ENCODE results near the gene CSDE1. TPM values are rescaled to one million over a fixed set of nuclear protein-coding genes. Genes with fewer than 3 reads are reported as not detected.

The CSDE1 gene
- polyA plus RNA-seq, 4 donors: 167 to 343 (median 183) TPM

DNA sequence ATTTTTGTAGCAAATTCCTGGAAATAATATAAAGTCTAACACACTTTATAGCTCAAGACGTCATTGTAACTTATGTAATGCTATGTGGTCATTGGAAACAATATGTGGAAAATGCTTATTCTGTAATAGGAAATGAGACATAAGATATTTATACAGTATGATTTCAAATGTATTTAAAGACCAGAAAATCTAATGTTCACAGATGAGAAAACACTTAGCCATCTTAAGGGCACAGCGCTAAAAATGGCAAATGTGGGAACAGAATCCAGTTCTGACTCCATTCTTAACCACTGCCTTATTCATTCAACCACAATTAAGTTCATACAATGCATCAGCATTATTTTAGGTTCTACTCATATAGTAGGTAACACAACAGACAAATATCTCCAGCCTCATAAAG lies 12.5 kb downstream of the CSDE1 start:
- H3K4me3 ChIP-seq (ENCODE audit: low read depth in 1 of 3, low read length in 3 of 3): no peak overlapping the region
- peaks cover 0 to 6% (median 0%) of the 10 kb centered on the region in 3 donors for H3K4me1 ChIP-seq (ENCODE audit: control insufficient read depth in 3 of 3, insufficient read depth in 2 of 3, low read depth in 1 of 3, low read length in 2 of 3)
- no peak overlapping the region for H3K27ac ChIP-seq (ENCODE audit: low read depth in 1 of 3, low read length in 2 of 3)
- DNase-seq (no peak), FAIRE-seq (no peak)
- H3K9me3 ChIP-seq (ENCODE audit: control insufficient read depth in 2 of 2, insufficient read depth in 1 of 2, low read depth in 1 of 2, low read length in 1 of 2): no peaks in the 10 kb centered on the region
- WGBS, 3 donors: 69 to 81% (median 73%) methylated on average over 2 of the region's 2 CpGs
- H3K36me3 ChIP-seq (ENCODE audit: control insufficient read depth in 3 of 3, insufficient read depth in 2 of 3, low read depth in 1 of 3, low read length in 3 of 3): peaks cover 5 to 15% (median 8%) of the 10 kb centered on the region in 3 donors
- H3K27me3 ChIP-seq (ENCODE audit: control insufficient read depth in 3 of 3, insufficient read depth in 3 of 3, low read length in 3 of 3): no peaks in the 10 kb centered on the region

GRCh38 chr1:114741963-114742746 lies 15.6 kb downstream of the CSDE1 start:
- DNase-seq: no peak
- no peaks in the 10 kb centered on the region for H3K9me3 ChIP-seq (ENCODE audit: control insufficient read depth in 2 of 2, insufficient read depth in 1 of 2, low read depth in 1 of 2, low read length in 1 of 2)
- H3K27ac ChIP-seq (ENCODE audit: low read depth in 1 of 3, low read length in 2 of 3): no peak overlapping the region
- no peaks in the 10 kb centered on the region for H3K27me3 ChIP-seq (ENCODE audit: control insufficient read depth in 3 of 3, insufficient read depth in 3 of 3, low read length in 3 of 3)
- FAIRE-seq: no peak
- no peak overlapping the region for H3K4me3 ChIP-seq (ENCODE audit: low read depth in 1 of 3, low read length in 3 of 3)
- 91 to 92% (median 91%) methylated on average over 11 of the region's 11 CpGs for WGBS, 3 donors
- H3K36me3 ChIP-seq (ENCODE audit: control insufficient read depth in 3 of 3, insufficient read depth in 2 of 3, low read depth in 1 of 3, low read length in 3 of 3): peaks cover 7 to 19% (median 8%) of the 10 kb centered on the region in 3 donors
- peaks cover 3 to 6% (median 4%) of the 10 kb centered on the region in 3 donors for H3K4me1 ChIP-seq (ENCODE audit: control insufficient read depth in 3 of 3, insufficient read depth in 2 of 3, low read depth in 1 of 3, low read length in 2 of 3)

DNA sequence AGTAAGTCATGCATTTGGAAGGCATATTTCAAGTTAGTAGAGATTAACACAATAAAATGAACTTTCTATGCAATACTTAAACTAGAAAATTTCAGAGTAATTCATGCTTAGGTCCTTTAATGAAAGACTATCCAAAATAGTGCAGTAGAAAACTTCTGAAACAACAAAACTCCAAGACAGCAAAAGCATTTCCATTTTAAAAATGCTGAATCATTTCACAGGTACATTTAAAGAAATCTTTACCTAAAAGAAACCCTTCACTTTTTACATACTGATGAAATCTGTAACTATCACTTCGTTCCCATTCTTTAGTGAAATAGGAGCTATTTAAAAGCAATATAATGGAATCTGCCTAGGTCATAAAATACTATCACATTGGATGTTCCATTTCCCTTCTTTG lies 17.5 kb downstream of the CSDE1 start:
- Histone ChIP-seq H3K4me1 (ENCODE audit: control insufficient read depth in 3 of 3, insufficient read depth in 2 of 3, low read depth in 1 of 3, low read length in 2 of 3) (peaks cover 3 to 7% (median 6%) of the 10 kb centered on the region in 3 donors), H3K27me3 (ENCODE audit: control insufficient read depth in 3 of 3, insufficient read depth in 3 of 3, low read length in 3 of 3) (no peaks in the 10 kb centered on the region), H3K9me3 (ENCODE audit: control insufficient read depth in 2 of 2, insufficient read depth in 1 of 2, low read depth in 1 of 2, low read length in 1 of 2) (no peaks in the 10 kb centered on the region), H3K27ac (ENCODE audit: low read depth in 1 of 3, low read length in 2 of 3) (no peak overlapping the region), H3K4me3 (ENCODE audit: low read depth in 1 of 3, low read length in 3 of 3) (no peak overlapping the region), H3K36me3 (ENCODE audit: control insufficient read depth in 3 of 3, insufficient read depth in 2 of 3, low read depth in 1 of 3, low read length in 3 of 3) (peaks cover 5 to 19% (median 9%) of the 10 kb centered on the region in 3 donors)
- DNase-seq: no peak
- FAIRE-seq: no peak
- 93 to 96% (median 94%) methylated on average over 1 of the region's 1 CpG for WGBS, 3 donors

DNA sequence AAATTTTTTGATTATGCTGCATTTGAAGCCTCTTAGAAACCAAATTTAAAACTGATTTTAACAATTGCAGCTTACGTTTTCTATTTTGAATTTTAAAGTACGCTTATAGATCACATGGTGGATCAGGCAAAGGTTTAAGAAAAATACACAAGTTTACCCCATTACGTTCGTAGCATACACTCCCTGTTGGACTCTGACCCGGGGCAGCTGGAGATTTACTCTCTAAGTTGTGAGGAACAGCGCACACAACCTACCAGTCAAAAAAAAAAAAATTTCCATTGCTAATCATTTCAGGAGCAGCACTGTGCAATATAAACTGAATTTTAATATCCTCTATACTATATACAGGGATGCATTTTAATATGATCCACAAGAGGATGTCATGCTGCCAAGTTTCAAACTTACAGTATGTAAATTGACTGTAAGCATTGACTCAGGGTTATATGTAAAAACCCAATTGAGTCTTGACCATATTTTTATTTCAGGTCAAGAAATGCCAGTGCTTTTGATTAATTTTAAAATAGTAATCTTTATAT lies 20.4 kb downstream of the CSDE1 start:
- H3K36me3 ChIP-seq (ENCODE audit: control insufficient read depth in 3 of 3, insufficient read depth in 2 of 3, low read depth in 1 of 3, low read length in 3 of 3): peaks cover 13 to 18% (median 17%) of the 10 kb centered on the region in 3 donors
- peak; percentile 84 to 86 for DNase-seq
- WGBS, 3 donors: 19 to 69% (median 44%) methylated on average over 6 of the region's 6 CpGs

GRCh38 chr1:114735479-114735878 lies 22.3 kb downstream of the CSDE1 start:
- 19 to 67% (median 58%) methylated on average over 1 of the region's 1 CpG for WGBS, 3 donors
- Histone ChIP-seq H3K36me3 (ENCODE audit: control insufficient read depth in 3 of 3, insufficient read depth in 2 of 3, low read depth in 1 of 3, low read length in 3 of 3) (peaks cover 15 to 20% (median 17%) of the 10 kb centered on the region in 3 donors), H3K9me3 (ENCODE audit: control insufficient read depth in 2 of 2, insufficient read depth in 1 of 2, low read depth in 1 of 2, low read length in 1 of 2) (no peaks in the 10 kb centered on the region), H3K4me1 (ENCODE audit: control insufficient read depth in 3 of 3, insufficient read depth in 2 of 3, low read depth in 1 of 3, low read length in 2 of 3) (peaks cover 0 to 7% (median 3%) of the 10 kb centered on the region in 3 donors), H3K27me3 (ENCODE audit: control insufficient read depth in 3 of 3, insufficient read depth in 3 of 3, low read length in 3 of 3) (no peaks in the 10 kb centered on the region), H3K27ac (ENCODE audit: low read depth in 1 of 3, low read length in 2 of 3) (peak overlapping the region in 1 of 3 donors; percentile 42), H3K4me3 (ENCODE audit: low read depth in 1 of 3, low read length in 3 of 3) (no peak overlapping the region)
- FAIRE-seq (peak; percentile 49), DNase-seq (peak; percentile 44 to 91)

More for the DNA sequence above, 20.4 kb downstream of the CSDE1 start:
- H3K27ac ChIP-seq (ENCODE audit: low read depth in 1 of 3, low read length in 2 of 3): peak overlapping the region in 1 of 3 donors; percentile 35
- FAIRE-seq: no peak
- H3K4me1 ChIP-seq (ENCODE audit: control insufficient read depth in 3 of 3, insufficient read depth in 2 of 3, low read depth in 1 of 3, low read length in 2 of 3): peaks cover 0 to 7% (median 3%) of the 10 kb centered on the region in 3 donors
- no peak overlapping the region for H3K4me3 ChIP-seq (ENCODE audit: low read depth in 1 of 3, low read length in 3 of 3)
- no peaks in the 10 kb centered on the region for H3K9me3 ChIP-seq (ENCODE audit: control insufficient read depth in 2 of 2, insufficient read depth in 1 of 2, low read depth in 1 of 2, low read length in 1 of 2)
- H3K27me3 ChIP-seq (ENCODE audit: control insufficient read depth in 3 of 3, insufficient read depth in 3 of 3, low read length in 3 of 3): no peaks in the 10 kb centered on the region

GRCh38 chr1:114729782-114730181 lies 28.0 kb downstream of the CSDE1 start:
- no peaks in the 10 kb centered on the region for H3K27me3 ChIP-seq (ENCODE audit: control insufficient read depth in 3 of 3, insufficient read depth in 3 of 3, low read length in 3 of 3)
- H3K36me3 ChIP-seq (ENCODE audit: control insufficient read depth in 3 of 3, insufficient read depth in 2 of 3, low read depth in 1 of 3, low read length in 3 of 3): peaks cover 18 to 32% (median 21%) of the 10 kb centered on the region in 3 donors
- no peak overlapping the region for H3K27ac ChIP-seq (ENCODE audit: low read depth in 1 of 3, low read length in 2 of 3)
- no peak for FAIRE-seq
- WGBS, 3 donors: 93 to 100% (median 97%) methylated on average over 1 of the region's 1 CpG
- no peaks in the 10 kb centered on the region for H3K4me1 ChIP-seq (ENCODE audit: control insufficient read depth in 3 of 3, insufficient read depth in 2 of 3, low read depth in 1 of 3, low read length in 2 of 3)
- H3K4me3 ChIP-seq (ENCODE audit: low read depth in 1 of 3, low read length in 3 of 3): no peak overlapping the region
- H3K9me3 ChIP-seq (ENCODE audit: control insufficient read depth in 2 of 2, insufficient read depth in 1 of 2, low read depth in 1 of 2, low read length in 1 of 2): no peaks in the 10 kb centered on the region
- DNase-seq: no peak

DNA sequence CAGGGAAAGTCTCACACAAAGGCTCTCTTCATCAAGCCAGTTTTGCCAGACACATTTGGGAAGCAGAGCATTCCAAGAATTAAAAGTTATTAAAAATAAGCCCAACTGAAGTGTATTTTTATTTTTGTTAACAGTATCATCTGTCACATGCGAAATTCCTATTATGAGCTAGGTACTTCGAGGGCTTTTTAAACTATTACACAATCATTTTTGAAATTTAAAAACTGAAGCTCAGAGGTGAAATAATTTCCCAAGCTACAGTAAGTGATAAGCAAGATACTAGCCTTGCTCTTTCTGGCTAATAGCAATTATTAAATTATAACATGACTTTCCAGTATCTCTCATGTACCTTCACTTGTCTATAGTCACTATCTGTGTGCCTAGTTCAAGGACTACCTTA lies 29.2 kb downstream of the CSDE1 start:
- Histone ChIP-seq H3K36me3 (ENCODE audit: control insufficient read depth in 3 of 3, insufficient read depth in 2 of 3, low read depth in 1 of 3, low read length in 3 of 3) (peaks cover 21 to 36% (median 25%) of the 10 kb centered on the region in 3 donors), H3K4me1 (ENCODE audit: control insufficient read depth in 3 of 3, insufficient read depth in 2 of 3, low read depth in 1 of 3, low read length in 2 of 3) (no peaks in the 10 kb centered on the region), H3K9me3 (ENCODE audit: control insufficient read depth in 2 of 2, insufficient read depth in 1 of 2, low read depth in 1 of 2, low read length in 1 of 2) (no peaks in the 10 kb centered on the region), H3K4me3 (ENCODE audit: low read depth in 1 of 3, low read length in 3 of 3) (no peak overlapping the region), H3K27ac (ENCODE audit: low read depth in 1 of 3, low read length in 2 of 3) (no peak overlapping the region), H3K27me3 (ENCODE audit: control insufficient read depth in 3 of 3, insufficient read depth in 3 of 3, low read length in 3 of 3) (no peaks in the 10 kb centered on the region)
- FAIRE-seq (no peak), DNase-seq (no peak)
- 88 to 93% (median 92%) methylated on average over 2 of the region's 2 CpGs for WGBS, 3 donors

DNA sequence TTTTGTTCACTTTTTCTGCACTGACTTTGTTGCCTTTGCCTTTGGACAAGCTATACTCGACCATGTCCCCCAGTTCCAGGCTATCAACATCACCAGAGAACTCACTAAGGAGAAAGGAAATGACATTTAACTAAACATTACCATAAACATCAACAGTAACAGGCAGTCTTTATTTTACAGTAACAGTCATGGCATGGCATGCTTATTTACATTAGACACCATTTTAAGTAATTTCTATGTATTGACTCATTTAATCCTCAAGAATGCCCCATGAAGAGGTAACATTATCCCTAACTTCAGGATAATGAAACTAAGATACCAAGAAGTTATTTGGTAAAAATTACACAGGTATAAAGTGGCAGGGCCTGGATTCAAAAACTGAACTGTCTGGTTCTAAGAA lies 32.6 kb downstream of the CSDE1 start:
- DNase-seq (no peak), FAIRE-seq (no peak)
- Histone ChIP-seq H3K4me1 (ENCODE audit: control insufficient read depth in 3 of 3, insufficient read depth in 2 of 3, low read depth in 1 of 3, low read length in 2 of 3) (peaks cover 0 to 5% (median 4%) of the 10 kb centered on the region in 3 donors), H3K9me3 (ENCODE audit: control insufficient read depth in 2 of 2, insufficient read depth in 1 of 2, low read depth in 1 of 2, low read length in 1 of 2) (no peaks in the 10 kb centered on the region), H3K36me3 (ENCODE audit: control insufficient read depth in 3 of 3, insufficient read depth in 2 of 3, low read depth in 1 of 3, low read length in 3 of 3) (peaks cover 19 to 26% (median 25%) of the 10 kb centered on the region in 3 donors), H3K27me3 (ENCODE audit: control insufficient read depth in 3 of 3, insufficient read depth in 3 of 3, low read length in 3 of 3) (no peaks in the 10 kb centered on the region), H3K4me3 (ENCODE audit: low read depth in 1 of 3, low read length in 3 of 3) (no peak overlapping the region), H3K27ac (ENCODE audit: low read depth in 1 of 3, low read length in 2 of 3) (no peak overlapping the region)
- 79 to 88% (median 81%) methylated on average over 1 of the region's 1 CpG for WGBS, 3 donors
